NCI-H2196 treated with DMSO at 0.1 percent for 48 hours (cell line): ENCODE results near the gene SATB1.

ENCODE experiments used
- DNase-seq: peaks from one replicate; lab custom pipeline; 2025; ENCODE audit not compliant: unreplicated experiment; lab: John Stamatoyannopoulos, UW

The SATB1 gene

DNA sequence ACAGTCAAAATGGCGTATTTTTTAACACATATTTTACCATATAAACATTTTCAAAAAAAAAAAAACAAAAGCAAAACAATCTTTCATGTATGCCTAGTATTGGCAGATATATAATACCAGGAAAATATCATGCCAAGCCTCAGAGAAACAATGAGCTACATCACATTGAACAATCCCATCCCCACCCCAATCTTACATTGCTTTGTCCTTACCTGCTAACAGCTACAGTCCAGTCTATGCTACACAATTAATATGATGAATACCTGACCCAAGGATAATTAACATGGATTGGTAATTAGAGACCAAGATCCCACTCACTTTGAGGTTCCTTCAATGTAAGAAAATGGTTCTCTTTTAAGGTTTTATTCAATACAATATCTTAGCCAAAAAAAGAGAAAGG, 7.6 kb upstream of the SATB1 start:
- DNase-seq, result no peak

DNA sequence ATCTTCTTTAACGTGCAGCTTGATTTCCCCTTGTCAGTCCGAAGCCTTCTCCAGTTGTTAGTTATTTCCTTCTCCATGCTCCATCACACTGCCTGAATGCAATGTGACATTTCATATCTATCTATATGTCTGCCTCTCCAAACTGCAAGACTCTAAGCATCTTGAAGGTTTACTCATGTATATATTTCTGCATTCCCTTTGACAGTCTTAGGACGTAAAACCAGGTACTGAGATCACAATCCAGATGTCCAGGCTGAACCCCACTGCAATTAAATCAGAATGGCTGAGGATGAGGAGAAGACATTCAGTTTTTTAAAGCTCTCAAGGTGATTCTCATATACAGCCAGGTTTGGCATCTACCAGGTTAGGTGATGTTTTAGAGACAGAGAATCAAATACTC, 6.1 kb upstream of the SATB1 start:
- no peak for DNase-seq

DNA sequence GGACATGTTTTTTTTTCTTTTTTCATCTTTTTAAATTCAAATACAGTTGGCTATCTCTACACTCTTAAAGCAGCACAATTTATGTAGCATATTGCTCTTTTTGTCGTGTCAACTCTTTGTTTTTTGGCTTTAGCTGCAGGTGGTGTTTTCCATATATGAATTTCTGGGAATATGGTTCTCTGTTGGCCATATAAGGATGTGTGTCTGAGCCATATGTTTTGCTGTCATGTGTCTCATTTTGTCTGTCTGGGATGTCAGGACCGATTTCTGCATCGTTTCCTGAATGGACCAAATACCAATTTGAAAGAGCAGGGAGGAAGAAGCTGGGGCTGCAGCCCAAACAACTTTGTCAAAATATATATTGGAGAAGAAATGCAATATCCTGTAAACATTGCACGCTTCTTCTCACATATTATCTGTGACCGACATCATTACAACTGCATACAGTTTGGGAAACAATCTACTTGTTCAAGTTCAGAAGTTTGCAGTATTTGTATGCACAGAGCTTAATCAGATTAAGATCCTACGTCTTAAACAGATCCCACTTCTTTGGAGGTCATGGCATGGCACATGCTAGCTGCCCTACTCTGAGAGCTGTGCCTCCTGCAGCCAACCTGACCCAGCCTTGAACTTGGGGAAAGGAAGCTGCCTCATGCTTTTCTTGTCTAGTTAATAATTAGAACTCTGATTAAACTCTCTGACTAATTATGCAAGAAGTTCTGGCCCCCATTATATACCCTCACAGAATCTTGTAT, 4.0 kb upstream of the SATB1 start:
- no peak for DNase-seq

DNA sequence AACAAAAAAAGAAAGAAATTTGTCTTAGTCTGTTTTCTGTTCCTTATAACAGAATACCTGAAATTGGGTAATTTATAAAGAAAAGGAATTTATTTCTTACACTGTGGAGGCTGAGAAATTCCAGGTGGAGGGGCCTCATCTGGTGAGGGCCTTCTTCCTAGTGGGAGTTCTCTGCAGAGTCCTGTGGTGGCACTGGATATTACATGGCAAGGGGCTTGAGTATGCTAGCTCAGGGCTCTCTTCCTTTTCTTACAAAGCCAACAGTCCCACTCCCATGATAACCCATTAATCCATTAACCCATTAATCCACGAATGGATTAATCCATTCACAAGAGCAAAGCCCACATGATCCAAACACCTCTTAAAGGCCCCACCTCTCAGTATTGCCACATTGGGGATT, 2.9 kb upstream of the SATB1 start:
- no peak for DNase-seq

DNA sequence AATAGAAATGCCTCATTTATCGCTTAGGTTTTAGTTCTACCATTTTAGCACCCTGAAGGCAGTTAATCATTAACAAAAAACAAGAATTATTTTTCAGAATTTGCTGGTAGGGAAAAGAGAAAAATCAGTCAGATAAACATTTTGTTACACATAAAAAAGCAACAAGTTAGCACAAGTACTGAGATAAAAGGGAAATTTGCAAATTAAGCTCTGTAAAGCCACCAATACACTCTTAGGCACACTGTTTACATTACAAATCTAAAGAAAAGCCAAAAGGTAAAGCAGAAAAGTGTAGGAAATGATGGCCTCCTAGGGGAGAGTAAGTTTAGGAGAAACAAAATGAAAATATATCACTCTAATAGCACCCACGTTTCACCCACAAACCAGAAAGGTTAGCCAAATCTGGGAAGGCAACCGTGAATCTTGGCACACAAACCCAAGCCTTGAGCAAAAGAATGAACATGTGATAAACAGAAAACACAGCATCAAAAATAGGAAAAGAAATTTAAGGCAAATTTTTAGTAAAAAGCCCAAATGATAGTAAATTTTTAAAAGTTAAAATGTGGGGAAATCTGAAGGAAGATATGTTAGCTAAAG, 1.6 kb upstream of the SATB1 start:
- DNase-seq, result no peak

- DNase-seq, result no peak
These were observed 610 bp upstream of the SATB1 start for GRCh38 chr3:18425641-18426257.

DNA sequence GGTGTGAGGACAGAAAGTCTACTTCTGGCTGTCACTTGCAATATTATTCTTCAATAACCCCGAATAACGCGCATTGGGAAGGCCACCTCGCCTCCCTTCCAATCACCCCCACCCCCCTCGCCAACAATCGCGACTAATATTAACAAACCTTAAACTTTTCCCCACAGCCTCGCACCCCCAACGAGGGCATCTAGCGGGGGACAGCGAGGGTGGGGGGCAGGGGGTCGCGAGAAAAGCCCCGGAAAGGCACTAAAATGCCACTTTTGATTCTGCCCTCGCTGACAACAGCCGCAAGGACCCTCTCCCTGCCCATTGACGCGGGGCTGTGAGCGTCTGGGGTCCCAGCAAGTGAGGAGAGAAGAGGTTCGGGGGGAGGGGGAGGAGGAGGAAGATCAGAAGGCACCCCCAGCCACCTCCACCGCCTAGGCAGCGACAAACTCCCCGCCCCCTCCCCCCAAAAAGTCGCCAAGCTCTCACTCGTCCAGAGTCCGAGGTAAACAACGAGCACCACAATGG, 868 bp downstream of the SATB1 start:
- DNase-seq, result no peak

GRCh38 chr3:18423401-18424212, 1.5 kb downstream of the SATB1 start:
- no peak for DNase-seq

DNA sequence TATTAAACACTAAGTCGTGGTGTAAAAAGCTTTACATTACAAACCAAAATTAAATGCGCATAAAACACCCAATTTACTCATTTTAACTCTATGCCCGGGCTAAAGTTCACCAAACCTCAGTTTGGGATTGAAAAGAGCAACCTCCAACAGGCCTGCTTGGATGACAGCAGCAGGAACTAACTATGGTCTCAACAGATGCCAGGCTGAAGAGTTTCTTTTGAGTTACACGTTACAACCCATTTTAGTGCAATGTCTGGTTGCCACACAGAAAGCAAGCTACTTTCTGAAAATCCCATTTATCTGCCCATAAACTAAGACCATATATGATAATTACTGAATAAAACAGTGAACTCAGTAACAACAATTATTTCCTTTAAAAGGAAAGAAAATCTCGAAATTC, 2.2 kb downstream of the SATB1 start:
- no peak for DNase-seq

GRCh38 chr3:18420555-18420954, 4.6 kb downstream of the SATB1 start:
- no peak for DNase-seq

DNA sequence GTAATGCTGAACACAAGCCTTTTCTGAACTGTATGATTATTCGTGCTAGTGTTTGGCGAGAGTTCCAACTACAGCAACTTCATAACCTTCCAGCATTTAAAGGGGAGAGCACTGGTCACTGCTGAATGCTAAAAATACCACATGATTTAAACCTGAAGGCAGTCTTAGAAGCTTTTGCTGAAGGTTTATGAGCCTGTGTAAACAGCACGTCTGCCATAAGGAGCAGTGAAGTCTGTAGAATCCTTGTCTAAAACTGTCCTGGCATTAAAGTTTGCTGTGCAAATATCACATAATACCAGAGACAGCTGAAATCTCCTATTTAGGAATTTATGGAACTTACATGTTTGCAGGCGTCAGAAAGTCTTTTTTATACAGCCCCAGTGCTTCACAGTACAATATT, 5.9 kb downstream of the SATB1 start:
- DNase-seq, result no peak

DNA sequence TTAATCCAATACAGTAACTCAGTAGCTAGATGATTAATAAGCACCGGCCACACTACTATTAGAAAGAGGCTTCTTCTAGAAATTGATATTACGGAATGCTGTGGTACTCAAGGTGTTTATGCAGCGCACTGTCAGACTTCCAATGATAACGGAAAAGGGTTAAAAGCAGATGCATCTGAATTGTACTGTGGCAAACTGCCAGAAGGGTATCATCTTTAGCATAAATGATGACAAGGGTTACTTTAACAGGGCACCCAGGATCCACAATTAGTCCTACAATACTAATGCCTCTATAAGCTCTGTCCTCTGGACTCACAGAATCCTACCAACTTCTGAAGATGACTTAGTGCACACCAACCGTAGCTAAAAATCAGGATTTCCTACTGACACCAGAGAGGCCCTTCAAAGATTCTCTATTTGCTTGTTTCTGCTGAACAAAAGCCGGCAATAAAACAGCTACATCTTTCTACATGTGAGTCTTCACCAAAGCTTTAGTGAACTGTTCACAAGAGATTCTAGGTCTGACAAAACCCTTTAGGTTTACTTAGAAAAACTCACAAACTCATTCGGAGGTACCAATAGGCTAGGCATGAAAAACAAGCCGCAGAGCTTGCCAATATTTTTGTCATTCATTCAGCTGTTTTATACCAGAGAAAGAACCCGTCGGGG, 7.1 kb downstream of the SATB1 start:
- DNase-seq, result no peak

- DNase-seq, result no peak
These were observed 8.8 kb downstream of the SATB1 start for GRCh38 chr3:18416332-18416731.

GRCh38 chr3:18415839-18416238, 9.3 kb downstream of the SATB1 start:
- DNase-seq, result no peak

- no peak for DNase-seq
These were observed 10.0 kb downstream of the SATB1 start for GRCh38 chr3:18415167-18415566.

- no peak for DNase-seq
These were observed 12.5 kb downstream of the SATB1 start for GRCh38 chr3:18412684-18413083.

GRCh38 chr3:18411541-18411940, 13.6 kb downstream of the SATB1 start:
- no peak for DNase-seq

GRCh38 chr3:18410205-18410604, 14.9 kb downstream of the SATB1 start:
- DNase-seq, result no peak

DNA sequence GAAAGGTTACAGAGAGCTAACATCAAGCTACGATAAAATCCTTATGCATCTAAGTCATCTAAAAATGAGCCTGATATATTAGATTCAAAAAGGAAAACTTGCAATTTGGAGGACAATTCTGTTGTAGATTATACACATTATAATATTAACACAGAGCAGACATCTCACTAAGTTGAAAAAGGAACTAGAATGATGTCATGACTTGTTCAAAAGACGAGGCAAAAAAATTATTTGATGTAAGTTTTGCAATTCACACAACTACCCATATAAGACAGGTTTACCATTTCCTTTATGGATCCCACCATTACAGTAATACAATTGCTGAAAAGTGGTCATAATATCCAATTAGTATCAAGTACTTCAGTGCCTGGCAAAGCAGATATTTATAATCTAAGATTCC, 15.9 kb downstream of the SATB1 start:
- DNase-seq, result no peak

GRCh38 chr3:18405141-18405540, 20.0 kb downstream of the SATB1 start:
- DNase-seq, result no peak

DNA sequence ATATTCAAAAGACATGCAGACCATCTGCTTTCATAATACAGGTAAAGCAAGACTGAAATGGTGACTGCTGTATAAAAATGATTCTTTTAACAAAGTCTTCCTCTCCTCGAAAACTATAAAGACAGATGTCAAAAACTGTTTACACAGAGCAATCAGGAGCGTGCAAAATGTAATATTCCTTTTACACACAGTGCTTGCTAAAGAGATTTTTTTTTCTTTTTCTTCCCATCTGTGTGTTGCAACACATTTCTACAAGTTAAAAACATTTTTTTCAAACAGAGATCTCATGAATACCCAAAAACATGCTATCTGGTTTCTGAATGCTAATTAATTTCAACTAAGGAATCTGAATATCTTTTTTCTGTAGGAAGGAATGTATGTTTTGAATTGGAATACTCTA, 22.1 kb downstream of the SATB1 start:
- DNase-seq, result no peak
